GM18867 (cell line): ENCODE results near the gene TMIGD1.
"Not testable (repeated sequence)": the region's sequence is repeated elsewhere in the genome, so short reads cannot be mapped to it uniquely, and the experiment has no call there.

Experiments
- ATAC-seq: cut with Tn5 transposase; IDR thresholded peaks from one replicate; pipeline ENCODE4 v1.9.1; 2021; ENCODE audit warnings: mild to moderate bottlenecking, moderate library complexity; ENCODE audit not compliant: unreplicated experiment

The TMIGD1 gene

DNA sequence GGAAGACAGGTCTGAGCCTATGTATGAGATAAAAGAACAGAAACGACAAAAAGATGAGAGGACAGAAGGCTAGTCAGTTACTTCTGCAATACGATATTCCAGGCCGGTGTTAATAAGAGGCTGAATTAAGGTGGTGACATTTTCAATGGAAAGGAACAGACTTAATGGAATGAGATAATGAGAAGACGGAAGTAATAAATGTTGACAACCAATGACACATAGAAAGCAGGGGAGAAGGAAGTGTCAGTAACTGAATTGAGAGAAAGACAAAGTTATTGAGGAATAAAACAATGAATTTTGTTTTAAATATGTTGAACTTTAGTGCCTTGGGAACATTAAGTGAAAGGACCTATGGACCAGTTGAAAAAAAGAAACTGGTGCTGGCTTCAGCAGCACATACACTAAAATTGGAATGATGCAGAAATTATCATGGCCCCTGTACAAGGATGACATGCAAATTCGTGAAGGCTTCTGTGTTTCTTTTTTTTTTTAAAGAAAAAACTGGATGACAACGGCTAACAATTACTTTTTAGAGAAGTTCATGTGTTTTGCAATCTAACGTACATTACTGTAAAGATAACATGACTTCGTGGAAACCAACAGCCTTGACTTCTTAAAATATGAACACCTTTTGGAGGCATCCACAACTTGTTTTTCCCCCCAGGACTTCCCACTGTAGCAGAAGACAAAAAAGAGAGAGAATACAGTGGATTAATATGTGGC is 26.4 kb upstream of the TMIGD1 start:
- no peak for ATAC-seq

DNA sequence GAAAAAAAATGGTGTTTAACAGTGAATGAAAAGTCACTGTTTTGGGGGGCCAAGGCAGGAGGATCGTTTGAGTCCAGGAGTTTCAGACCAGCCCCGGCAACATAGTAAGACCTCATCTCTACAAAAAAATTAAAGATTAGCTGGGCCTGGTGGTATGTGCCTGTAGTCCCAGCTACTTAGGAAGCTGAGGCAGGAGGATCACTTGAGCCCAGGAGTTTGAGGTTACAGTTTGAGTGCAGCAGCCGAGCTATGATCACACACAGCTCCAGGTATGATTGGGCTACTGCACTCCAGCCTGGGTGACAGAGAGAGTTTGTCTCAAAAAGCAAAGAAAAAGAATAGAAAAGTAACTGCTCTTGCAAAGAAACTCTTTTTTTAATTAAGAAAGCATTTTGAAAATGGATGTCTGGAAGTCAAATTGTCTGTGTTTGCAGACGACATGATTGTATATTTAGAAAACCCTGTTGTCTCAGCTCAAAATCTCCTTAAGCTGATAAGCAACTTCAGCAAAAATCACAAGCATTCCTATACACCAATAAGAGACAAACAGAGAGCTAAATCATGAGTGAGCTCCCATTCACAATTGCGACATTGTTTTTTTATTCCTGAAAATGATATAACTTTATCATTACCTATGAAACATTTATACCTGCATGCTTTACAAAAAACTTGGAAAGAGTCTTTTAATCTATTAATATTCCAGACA is 24.4 kb upstream of the TMIGD1 start:
- no peak for ATAC-seq

DNA sequence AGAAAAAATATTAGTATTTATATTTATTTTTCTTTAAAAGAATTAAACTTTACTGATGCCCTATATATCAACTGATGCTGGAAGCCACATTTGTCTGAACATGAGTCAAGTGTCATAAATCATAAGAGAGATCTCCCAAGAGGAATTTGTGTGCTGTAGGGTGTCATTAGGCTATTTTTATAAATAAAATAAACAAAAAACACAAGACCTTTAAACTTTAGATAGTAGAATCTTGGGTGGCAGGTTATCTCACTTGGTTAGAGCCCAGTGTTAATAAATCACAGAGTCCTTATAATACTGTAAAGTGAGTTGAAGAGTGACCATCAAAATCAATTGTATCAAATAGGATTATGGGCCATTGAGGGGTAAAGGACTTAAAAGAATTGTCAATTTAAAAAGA is 23.6 kb upstream of the TMIGD1 start:
- ATAC-seq: no peak

DNA sequence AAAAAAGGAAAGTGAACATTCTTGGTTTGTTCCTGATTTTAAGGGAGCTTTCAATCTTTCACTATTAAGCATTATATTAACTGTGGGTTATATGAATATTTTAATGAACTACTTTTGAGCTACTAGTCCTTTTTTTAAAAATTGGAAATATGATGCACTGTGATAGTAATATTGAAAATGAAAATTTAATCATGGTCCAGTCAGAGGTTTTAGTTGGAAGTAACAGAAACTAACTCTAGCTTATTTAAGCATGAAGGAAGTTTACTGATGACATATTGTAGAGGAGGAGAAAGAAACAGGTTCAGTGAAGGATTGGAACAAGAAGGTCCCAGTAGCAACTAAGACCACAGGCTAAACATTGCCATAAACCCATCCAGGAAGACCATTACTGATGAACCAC is 20.8 kb upstream of the TMIGD1 start:
- ATAC-seq: no peak

DNA sequence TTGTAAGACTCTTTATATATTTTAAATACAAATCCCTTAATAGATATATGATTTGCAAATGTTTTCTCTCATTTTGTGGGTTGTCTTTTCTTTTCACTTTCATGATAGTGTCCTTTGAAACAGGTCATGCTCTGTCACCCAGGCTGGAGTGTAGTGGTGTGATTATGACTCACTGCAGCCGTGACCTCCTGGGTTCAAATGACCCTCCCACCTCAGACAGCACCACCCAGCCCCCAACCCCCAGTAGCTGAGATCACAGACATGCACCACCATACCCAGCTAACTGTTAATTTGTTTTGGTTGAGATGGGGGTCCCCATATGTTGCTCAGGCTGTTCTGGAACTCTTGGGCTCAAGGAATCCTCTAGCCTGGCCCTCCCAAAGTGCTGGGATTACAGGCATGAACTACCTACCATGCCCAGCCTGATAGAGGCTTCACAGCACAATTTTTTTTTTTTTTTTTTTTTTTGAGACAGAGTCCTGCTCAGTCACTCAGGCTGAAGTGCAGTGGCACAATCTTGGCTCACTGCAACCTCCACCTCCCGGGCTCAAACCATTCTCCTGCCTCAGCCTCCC is 18.5 kb upstream of the TMIGD1 start:
- peak; percentile 47 for ATAC-seq

DNA sequence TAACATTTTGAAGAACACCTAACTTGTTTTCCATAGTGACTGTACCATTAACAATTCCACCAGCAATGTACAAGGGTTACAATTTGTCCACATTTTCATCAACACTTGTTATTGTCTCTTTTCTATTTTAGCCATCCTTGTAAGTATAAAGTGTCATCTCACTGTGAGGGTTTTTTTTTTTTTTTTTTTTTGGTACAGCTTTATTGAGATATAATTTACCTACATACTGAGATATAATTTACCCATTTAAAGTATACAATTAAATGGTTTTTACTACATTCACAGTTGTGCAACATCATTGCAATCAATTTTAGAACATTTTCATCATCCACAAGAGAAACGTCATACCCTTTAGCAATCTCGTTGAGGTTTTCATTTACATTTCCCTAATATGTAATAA is 17.9 kb upstream of the TMIGD1 start:
- no peak for ATAC-seq

DNA sequence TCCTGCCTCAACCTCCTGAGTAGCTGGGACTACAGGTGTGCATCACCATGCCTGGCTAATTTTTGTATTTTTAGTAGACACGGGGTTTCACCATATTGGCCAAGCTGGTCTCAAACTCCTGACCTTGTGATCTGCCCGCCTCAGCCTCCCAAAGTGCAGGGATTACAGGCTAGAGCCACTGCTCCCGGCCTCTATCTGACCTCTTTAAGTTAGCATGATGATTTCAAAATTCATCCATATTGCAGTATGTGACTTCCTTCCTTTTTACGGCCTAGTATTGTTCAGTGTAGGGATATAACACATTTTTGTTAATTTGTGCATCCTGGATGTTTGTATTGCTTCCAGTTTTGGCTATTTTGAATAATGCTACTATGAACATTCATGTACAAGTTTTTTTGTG is 17.4 kb upstream of the TMIGD1 start:
- ATAC-seq: not testable (repeated sequence)

DNA sequence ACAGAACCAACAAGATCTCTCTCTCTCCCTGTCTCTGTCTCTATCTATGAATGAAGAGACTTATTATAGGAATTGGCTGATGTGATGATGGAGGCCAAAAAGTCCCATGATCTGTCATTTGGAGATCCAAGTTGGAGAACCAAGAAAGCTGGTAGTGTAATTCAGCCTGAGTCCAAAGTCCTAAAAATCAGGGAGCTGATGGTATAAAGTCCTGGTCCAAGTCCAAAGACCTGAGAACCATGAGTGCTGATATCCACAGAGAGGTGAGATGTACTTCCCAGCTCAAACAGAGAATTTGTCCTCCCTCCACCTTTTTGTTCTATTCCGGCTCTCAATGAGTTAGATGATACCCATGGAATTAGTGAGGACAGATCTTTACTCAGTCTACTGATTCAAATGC is 15.4 kb upstream of the TMIGD1 start:
- no peak for ATAC-seq

DNA sequence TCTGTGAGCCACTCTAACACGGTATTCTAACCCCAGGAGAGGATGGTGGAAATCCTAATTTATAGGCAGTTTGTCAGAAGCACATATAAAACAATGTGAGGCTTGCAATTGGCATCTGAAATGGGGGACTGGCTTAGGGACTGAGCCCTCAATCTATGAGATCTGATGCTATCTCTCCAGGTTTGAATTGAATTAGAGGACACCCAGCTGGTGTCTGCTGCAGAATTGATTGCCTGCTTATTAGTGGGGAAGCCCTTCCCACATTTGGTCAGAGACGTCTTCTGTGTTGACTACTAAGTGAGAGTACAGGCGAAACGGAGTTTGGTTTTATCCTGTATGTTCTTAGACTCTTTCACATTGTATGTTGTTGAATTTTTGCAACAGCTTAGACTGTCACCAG is 13.6 kb upstream of the TMIGD1 start:
- ATAC-seq: no peak

DNA sequence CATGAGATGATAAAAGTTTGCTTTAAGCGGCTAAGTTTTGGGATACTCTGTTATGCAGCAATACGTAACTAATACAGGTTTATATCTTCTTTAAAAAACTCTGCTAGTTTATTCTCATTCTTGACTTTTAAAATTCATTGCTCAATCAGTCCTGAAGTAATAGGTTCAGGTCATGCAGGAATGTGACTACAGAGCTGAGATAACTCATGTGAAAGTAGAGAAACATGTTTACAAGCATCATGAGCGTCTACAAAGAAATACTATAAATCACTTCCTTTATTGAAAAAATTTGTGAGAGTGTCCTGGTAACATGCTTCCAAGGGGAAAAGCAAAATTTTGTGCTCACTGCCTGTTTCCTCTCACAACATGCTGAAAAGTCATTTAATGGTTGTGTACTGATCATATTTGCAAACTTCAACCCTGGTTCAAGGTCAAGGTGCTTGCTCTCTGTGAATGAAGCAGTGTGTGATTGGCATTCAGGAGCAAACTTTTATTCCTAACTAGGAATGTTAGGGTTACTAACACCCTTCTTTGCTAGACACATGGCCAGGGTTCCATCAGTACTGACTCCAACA is 12.5 kb upstream of the TMIGD1 start:
- ATAC-seq: no peak

DNA sequence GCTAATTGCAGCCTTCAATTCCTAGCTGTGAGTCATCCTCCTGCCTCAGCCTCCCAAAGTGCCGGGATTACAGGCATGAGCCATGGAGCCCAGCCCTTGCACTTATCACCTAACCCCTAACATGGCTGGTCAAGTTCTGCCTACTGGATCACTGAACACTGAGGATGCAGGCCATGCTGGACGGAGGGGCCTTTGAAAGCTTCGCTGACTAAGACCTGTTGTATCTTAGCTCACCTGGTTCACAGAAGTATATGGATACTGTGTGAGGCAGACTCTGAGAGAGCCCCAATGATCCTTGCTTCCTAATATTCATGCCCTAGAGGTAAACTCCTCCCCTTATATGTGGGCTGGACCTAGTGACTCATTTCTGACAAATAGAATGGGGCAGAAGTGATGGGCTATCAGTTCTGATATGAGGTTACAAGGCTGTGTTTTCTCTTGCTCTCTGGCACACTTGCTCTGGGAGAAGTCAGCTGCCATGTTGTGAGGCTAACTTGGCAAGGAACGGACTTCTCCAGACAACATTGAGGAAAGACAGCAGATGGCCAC is 11.7 kb upstream of the TMIGD1 start:
- no peak for ATAC-seq

DNA sequence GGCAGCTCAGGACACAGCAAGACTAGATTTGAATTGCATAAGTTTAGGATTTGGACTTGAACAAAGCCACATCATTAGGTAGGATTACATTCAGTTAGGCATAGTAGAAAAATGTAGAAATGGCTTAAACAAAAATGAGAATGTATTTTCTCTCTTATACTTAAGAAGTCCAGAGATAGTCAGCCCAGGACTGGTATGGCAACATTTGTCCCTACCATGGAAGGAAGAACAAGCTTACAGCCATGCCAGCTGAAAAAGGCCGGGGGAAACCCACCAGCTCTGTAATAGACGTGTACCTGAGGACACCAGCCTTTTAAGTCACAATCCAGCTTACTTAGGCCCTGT is 11.2 kb upstream of the TMIGD1 start:
- no peak for ATAC-seq

DNA sequence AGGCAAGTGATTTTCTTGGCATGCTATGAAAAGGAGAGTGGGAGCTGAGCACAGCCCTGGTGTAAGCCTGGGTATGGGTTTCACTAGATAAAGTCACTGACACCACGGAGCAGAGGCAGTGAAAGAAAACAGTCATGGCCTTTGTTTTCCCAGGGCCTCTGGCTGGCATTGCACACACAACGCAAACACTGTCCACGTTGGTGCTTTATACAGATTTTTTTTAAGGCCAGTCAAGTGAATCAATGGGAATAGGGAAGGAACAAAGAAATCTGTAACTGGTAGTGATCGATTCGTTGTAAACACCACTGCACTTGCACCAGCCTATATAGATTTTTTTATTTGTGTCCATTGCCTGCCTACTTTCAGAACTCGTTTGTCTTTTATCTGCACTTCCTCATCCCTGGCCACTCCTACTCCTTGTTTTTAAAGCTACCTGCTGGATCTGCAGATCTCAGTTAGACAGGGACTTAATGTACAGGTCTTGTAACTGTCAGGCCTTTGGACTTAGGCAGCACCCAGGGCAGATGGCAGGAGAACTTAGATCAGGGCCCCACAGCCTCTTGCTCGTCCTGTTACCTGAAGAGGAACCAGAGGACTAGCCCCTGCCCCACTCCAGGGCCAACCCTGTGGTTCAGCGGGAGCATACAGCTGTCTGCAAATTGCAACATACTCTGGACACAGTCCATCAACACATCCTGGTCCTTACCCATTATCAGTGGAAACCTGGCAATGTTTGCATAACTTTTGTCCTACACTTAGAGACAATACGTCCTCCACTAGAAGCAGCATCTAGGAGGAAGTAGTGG is 10.6 kb upstream of the TMIGD1 start:
- no peak for ATAC-seq

DNA sequence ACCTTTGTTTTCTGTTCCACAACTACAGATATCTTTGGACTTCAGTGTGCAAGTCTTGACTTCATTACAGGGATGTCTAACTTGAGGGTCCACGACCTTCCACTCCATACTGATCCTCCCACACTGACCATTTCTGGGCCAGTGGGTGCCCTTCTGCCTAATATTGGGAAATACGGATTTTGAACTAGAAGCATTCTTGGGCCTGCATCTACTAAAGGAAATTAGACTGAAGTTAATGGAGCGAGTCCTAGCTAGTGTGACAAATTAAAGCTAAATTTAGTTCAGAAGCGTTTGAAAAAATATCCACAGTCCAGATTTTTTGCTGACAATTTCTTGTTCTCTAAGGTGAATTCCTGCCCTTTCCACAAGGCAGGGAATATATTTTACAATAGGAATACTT is 9.9 kb upstream of the TMIGD1 start:
- ATAC-seq: no peak

DNA sequence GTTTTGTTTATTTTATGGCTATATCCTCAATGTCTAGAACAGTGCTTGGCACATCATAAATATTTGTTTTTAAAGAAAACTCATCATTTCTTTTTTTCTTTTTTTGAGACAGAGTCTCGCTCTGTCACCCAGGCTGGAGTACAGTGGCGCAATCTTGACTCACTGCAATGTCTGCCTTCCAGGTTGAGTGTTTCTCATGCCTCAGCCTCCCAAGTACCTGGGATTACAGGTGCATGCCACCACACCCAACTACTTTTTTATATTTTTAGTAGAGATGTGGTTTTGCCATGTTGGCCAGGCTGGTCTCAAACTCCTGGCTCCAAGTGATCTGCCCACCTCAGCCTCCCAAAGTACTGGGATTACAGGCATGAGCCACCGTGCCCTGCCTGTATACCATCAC is 9.4 kb upstream of the TMIGD1 start:
- not testable (repeated sequence) for ATAC-seq

DNA sequence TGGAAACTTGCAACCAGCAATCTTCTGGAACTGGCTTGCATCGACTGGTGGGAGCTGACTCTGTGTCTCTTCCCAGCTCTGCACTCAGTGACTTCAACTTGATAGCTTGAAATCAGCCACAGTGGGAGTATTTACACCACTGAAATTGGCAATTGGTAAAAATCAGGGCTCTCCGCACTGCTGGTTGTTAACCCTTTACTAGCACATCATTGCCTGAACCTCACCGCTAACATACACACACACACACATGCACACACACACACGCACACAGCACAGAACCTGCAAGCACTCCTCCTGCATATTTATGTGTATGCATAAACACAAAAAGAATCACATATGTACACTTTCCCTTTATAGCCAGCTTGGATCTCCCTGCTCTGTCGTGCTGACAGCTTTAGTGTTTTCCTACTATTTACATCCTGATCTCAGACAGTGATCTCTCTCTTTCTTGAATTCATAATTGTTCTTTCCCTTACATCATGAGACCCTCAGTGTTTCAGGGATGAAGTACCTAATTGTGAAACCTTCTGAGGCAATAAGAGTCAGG is 7.9 kb upstream of the TMIGD1 start:
- ATAC-seq: no peak

DNA sequence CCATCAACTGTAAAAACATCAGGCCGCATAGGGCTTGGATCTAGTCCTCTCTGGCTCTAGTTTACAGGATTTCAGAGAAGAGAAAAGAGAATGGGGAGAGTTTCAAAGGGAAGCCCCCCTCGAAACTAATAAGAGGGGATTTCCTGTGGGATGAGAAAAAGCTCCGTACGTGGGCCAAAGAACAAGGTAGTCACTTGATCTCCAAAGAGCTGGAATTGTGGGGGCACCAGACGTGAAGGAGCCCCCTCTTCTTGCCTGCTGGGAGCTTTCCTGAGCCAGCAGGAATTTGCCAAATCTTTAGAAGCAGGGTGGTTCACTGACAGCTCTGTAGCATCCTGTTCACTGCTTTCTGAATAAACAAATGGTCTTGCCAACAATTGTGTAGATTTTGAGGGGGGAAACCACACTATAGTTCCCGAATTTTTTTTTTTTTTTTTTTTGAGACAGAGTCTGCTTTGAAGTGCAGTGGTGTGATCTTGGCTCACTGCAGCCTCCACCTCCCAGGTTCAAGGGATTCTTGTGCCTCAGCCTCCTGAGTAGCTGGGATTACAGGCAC is 7.0 kb upstream of the TMIGD1 start:
- ATAC-seq: no peak

DNA sequence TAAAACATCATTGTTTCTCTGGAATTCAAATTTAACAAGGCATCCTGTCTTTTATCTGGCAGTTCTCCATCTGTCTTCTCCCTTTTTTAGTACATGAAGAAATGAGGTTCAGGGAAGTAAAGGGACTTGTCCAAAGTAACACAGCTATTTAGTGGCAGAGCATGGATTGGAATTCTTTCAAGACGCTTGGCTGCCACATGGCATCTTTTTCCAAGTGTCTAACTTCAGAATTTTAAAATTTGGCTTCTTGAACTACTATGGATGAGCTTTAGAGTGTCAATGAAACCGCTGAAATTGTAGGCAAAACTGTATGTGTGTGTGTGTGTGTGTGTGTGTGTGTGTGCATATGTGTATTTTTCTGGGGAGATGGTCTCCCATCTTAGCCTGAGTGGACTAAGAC is 5.2 kb upstream of the TMIGD1 start:
- ATAC-seq: no peak

DNA sequence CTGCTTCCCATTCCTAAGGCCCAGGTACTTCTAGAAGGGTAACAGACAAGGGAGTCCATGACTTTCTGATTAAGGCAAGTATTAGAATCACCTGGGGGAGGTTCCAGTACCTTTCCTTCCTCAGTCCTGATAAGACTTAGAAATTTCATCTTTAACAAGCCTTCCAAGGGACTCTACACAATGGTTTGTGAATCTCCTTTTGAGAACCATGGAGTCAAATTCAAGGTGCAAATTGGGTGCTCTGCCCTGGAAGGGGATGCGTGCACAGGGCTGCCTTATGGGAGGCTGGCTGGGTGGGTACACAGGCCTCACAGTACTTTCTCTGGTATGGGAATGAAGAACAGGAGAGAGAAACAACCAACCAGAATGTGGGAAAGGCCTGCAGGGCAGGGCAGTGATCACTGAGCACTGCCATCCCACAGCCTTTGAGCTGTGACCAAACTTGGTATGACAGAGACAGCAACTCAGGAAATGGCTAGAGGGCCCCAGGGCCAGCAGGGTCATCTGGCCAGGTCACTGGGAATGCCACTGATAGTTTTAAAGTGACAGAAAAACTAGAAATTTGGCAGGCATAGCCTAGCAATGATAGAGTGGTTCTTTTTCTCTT is 3.6 kb upstream of the TMIGD1 start:
- no peak for ATAC-seq
